Thyroid gland (tissue), 4 donors: ENCODE results near the gene TMEM255B.

ENCODE experiments used
- CTCF ChIP-seq, 6 experiments: fragments of 200-600 bp in 3 of 6; fragments of 450-650 bp in 3 of 6; sonication (generic) in 3 of 6; IDR thresholded peaks; one replicate each; pipeline ENCODE4 v1.5.1; 2016 to 2019; ENCODE audit warnings: antibody characterized with exemption in 6 of 6, mild to moderate bottlenecking in 2 of 6, inconsistent platforms in 1 of 6, moderate library complexity in 1 of 6
- POLR2A ChIP-seq, 2 donors: fragments of 450-650 bp; IDR thresholded peaks; one replicate each; pipeline ENCODE4 v1.6.1; 2017; ENCODE audit warnings: antibody characterized with exemption in 2 of 2, mild to moderate bottlenecking in 2 of 2, moderate library complexity in 1 of 2

- TF ChIP-seq CTCF (IDR thresholded peaks at IDR 0.05) (no peak), POLR2A (IDR thresholded peaks at IDR 0.05) (no peak)
These were observed 90.5 kb downstream of the TMEM255B start for GRCh38 chr13:113849546-113849945.
